HepG2 (cell line): Measurements from ENCODE around the gene CIROP. TPM values are rescaled to one million over a fixed set of nuclear protein-coding genes. Genes with fewer than 3 reads are reported as not detected.

Experiments
- ETS1 ChIP-seq: sonication (generic); formaldehyde crosslinking; IDR thresholded peaks from 2 replicates; pipeline ENCODE4 v1.4.0; 2020; ENCODE audit warnings: missing genetic modification reagents
- FOXM1 ChIP-seq: sonication (generic); formaldehyde crosslinking; IDR thresholded peaks from 2 replicates; pipeline ENCODE4 v1.5.0; 2020; ENCODE audit warnings: missing genetic modification reagents
- GZF1 ChIP-seq: sonication (generic); formaldehyde crosslinking; IDR thresholded peaks from 2 replicates; pipeline ENCODE4 v1.5.1; 2020; ENCODE audit warnings: mild to moderate bottlenecking, missing genetic modification reagents
- KLF12 ChIP-seq: sonication (generic); formaldehyde crosslinking; IDR thresholded peaks from 2 replicates; pipeline ENCODE4 v1.4.0; 2020; ENCODE audit warnings: missing genetic modification reagents, borderline replicate concordance
- LRRFIP1 ChIP-seq: sonication (generic); formaldehyde crosslinking; conservative IDR thresholded peaks from 2 replicates; pipeline ENCODE4 v1.4.0; 2020; ENCODE audit warnings: missing genetic modification reagents
- MIER3 ChIP-seq: IDR thresholded peaks from 2 replicates; pipeline ENCODE4 v1.6.1; 2016; ENCODE audit warnings: missing compliant biosample characterization, borderline replicate concordance
- MTA3 ChIP-seq: sonication (generic); formaldehyde crosslinking; IDR thresholded peaks from 2 replicates; pipeline ENCODE4 v1.4.0; 2020; ENCODE audit warnings: missing genetic modification reagents
- MZF1 ChIP-seq: sonication (generic); formaldehyde crosslinking; IDR thresholded peaks from 2 replicates; pipeline ENCODE4 v1.8.1; 2023; ENCODE audit warnings: mild to moderate bottlenecking, missing genetic modification reagents, borderline replicate concordance
- REST ChIP-seq, 2 experiments: IDR thresholded peaks; 2 replicates each; pipeline ENCODE4 v1.6.1; 2011 to 2012; ENCODE audit warnings: low read length in 2 of 2, borderline replicate concordance in 1 of 2, low read depth in 1 of 2, mild to moderate bottlenecking in 1 of 2, moderate library complexity in 1 of 2
- RNF2 ChIP-seq: fragments of 450-650 bp; conservative IDR thresholded peaks from 2 replicates; pipeline ENCODE4 v1.6.1; 2016; ENCODE audit warnings: low read depth
- SNAI1 ChIP-seq: sonication (generic); formaldehyde crosslinking; IDR thresholded peaks from 2 replicates; pipeline ENCODE4 v1.5.0; 2020; ENCODE audit warnings: mild to moderate bottlenecking, missing genetic modification reagents, borderline replicate concordance
- STAT5B ChIP-seq: sonication (generic); formaldehyde crosslinking; IDR thresholded peaks from 2 replicates; pipeline ENCODE4 v1.4.0; 2020; ENCODE audit warnings: missing genetic modification reagents
- TCF7 ChIP-seq: sonication (generic); IDR thresholded peaks from 2 replicates; pipeline ENCODE4 v1.6.1; 2016; ENCODE audit warnings: antibody characterized with exemption, low read depth
- XBP1 ChIP-seq: sonication (generic); formaldehyde crosslinking; IDR thresholded peaks from 2 replicates; pipeline ENCODE4 v1.5.0; 2020; ENCODE audit warnings: missing genetic modification reagents
- ZFP36L1 ChIP-seq: sonication (generic); formaldehyde crosslinking; IDR thresholded peaks from 2 replicates; pipeline ENCODE4 v1.8.0; 2022; ENCODE audit warnings: mild to moderate bottlenecking, missing genetic modification reagents, moderate library complexity
- ZKSCAN8 ChIP-seq: IDR thresholded peaks from 2 replicates; pipeline ENCODE4 v1.6.1; 2016; ENCODE audit warnings: borderline replicate concordance, missing genetic modification reagents, missing compliant biosample characterization
- ZNF160 ChIP-seq: sonication (generic); formaldehyde crosslinking; IDR thresholded peaks from 2 replicates; pipeline ENCODE4 v1.8.0; 2022; ENCODE audit warnings: mild to moderate bottlenecking, inconsistent platforms, missing genetic modification reagents
- ZNF253 ChIP-seq: sonication (generic); formaldehyde crosslinking; IDR thresholded peaks from 2 replicates; pipeline ENCODE4 v1.8.0; 2022; ENCODE audit warnings: mild to moderate bottlenecking, missing genetic modification reagents, borderline replicate concordance
- ZNF335 ChIP-seq: sonication (generic); formaldehyde crosslinking; IDR thresholded peaks from 2 replicates; pipeline ENCODE4 v1.4.0; 2020; ENCODE audit warnings: missing genetic modification reagents
- ZNF460 ChIP-seq: sonication (generic); formaldehyde crosslinking; IDR thresholded peaks from 2 replicates; pipeline ENCODE4 v1.5.1; 2020; ENCODE audit warnings: missing genetic modification reagents, mild to moderate bottlenecking, borderline replicate concordance
- ZNF616 ChIP-seq: sonication (generic); formaldehyde crosslinking; IDR thresholded peaks from 2 replicates; pipeline ENCODE4 v1.5.0; 2020; ENCODE audit warnings: low read depth, mild to moderate bottlenecking, missing genetic modification reagents
- ZNF777 ChIP-seq: sonication (generic); formaldehyde crosslinking; IDR thresholded peaks from 2 replicates; pipeline ENCODE4 v1.4.0; 2020; ENCODE audit warnings: missing genetic modification reagents
- ZNF83 ChIP-seq: sonication (generic); formaldehyde crosslinking; IDR thresholded peaks from 2 replicates; pipeline ENCODE4 v1.4.0; 2020; ENCODE audit warnings: missing genetic modification reagents, mild to moderate bottlenecking, borderline replicate concordance
- ZNF841 ChIP-seq: sonication (generic); formaldehyde crosslinking; IDR thresholded peaks from 2 replicates; pipeline ENCODE4 v1.8.1; 2023; ENCODE audit warnings: missing genetic modification reagents, borderline replicate concordance
- polyA plus RNA-seq, 8 experiments: library from polyadenylated mRNA; depleted of rRNA in 3 of 8; stranded (reverse) in 7 of 8; unstranded in 1 of 8; fragments of >200 nt; fragmentation: Illumina TruSeq in 4 of 8; extraction: Trizol in 4 of 8; gene quantifications; 2 replicates each; pipeline versions ENCODE4 v1.2.1 to v1.2.3, GENCODE V29; 2011 to 2016; ENCODE audit warnings: low read depth in 4 of 8, missing spikeins in 1 of 8, mixed read lengths in 1 of 8; ENCODE audit not compliant: insufficient read depth in 1 of 8
- total RNA-seq, 5 experiments: library from RNA; depleted of rRNA; stranded (reverse); fragments of >200 nt; fragmentation: Illumina TruSeq; extraction: Trizol; gene quantifications; 2 replicates each; pipeline ENCODE4 v1.2.3, GENCODE V29; 2016; ENCODE audit warnings: low read depth in 1 of 5

Gene CIROP
- total and polyA plus RNA-seq, 2 of the 13 experiments (the other 11 are each of a cell fraction or from before 2014, with no cell fraction given), result 0.07 TPM; not detected in 1

- TF ChIP-seq ZNF616 (CRISPR knock-in tag), result no peak; the same call in none of the 2 replicates
- peak; percentile 82; the same call in 1 of the 2 replicates for TF ChIP-seq XBP1 (CRISPR knock-in tag)
- TF ChIP-seq ZNF841 (CRISPR knock-in tag), result no peak
- TF ChIP-seq LRRFIP1 (CRISPR knock-in tag), result peak; percentile 65
- peak; percentile 64; the same call in 1 of the 2 replicates for TF ChIP-seq MZF1 (CRISPR knock-in tag)
- peak; percentile 95; the same call in 1 of the 2 replicates for TF ChIP-seq SNAI1
- peak; percentile 83 for TF ChIP-seq ETS1 (CRISPR knock-in tag)
- peak; percentile 90 for TF ChIP-seq FOXM1 (CRISPR knock-in tag)
- peak; percentile 67; the same call in 1 of the 2 replicates for TF ChIP-seq ZNF335
- TF ChIP-seq KLF12, result peak; percentile 64
- 0 out of 2 replicates have a peak, but pooled peaks have one; percentile 88 for TF ChIP-seq MIER3 (CRISPR knock-in tag)
- peak; percentile 96; the same call in 1 of the 2 replicates for TF ChIP-seq RNF2
- no peak; the same call in 1 of the 2 replicates for TF ChIP-seq ZNF460 (CRISPR knock-in tag)
- TF ChIP-seq STAT5B (CRISPR knock-in tag), result peak; percentile 90; the same call in 1 of the 2 replicates
- TF ChIP-seq REST (IDR thresholded peaks at IDR 0.05; ENCODE audit: borderline replicate concordance in 1 of 2, low read depth in 1 of 2, low read length in 2 of 2), result peak in 1 of 2 experiments; percentile 65; a peak in 1 of 4 replicates
- TF ChIP-seq ZNF777, result peak; percentile 97
- peak; percentile 25; the same call in 1 of the 2 replicates for TF ChIP-seq ZKSCAN8 (CRISPR knock-in tag)
- peak; percentile 98 for TF ChIP-seq ZNF253 (CRISPR knock-in tag)
- peak; percentile 77; the same call in 1 of the 2 replicates for TF ChIP-seq GZF1 (CRISPR knock-in tag)
- TF ChIP-seq MTA3 (CRISPR knock-in tag), result no peak
- TF ChIP-seq ZNF83, result peak; percentile 97; the same call in 1 of the 2 replicates
- TF ChIP-seq ZFP36L1, result peak; percentile 89; the same call in 1 of the 2 replicates
- peak; percentile 97 for TF ChIP-seq ZNF160 (CRISPR knock-in tag)
- no peak for TF ChIP-seq TCF7
Observed at GRCh38 chr14:23094666-23095195, 10.1 kb downstream of the CIROP start, which contains the start of gene ACIN1 (continued).
